NCI-H2029 (cell line): Measurements from ENCODE around the gene ZNF600.
"Not testable (repeated sequence)": the region's sequence is repeated elsewhere in the genome, so short reads cannot be mapped to it uniquely, and the experiment has no call there.

Experiments used
- DNase-seq: peaks from one replicate; lab custom pipeline; 2025; lab: John Stamatoyannopoulos, UW

ZNF600 gene

DNA sequence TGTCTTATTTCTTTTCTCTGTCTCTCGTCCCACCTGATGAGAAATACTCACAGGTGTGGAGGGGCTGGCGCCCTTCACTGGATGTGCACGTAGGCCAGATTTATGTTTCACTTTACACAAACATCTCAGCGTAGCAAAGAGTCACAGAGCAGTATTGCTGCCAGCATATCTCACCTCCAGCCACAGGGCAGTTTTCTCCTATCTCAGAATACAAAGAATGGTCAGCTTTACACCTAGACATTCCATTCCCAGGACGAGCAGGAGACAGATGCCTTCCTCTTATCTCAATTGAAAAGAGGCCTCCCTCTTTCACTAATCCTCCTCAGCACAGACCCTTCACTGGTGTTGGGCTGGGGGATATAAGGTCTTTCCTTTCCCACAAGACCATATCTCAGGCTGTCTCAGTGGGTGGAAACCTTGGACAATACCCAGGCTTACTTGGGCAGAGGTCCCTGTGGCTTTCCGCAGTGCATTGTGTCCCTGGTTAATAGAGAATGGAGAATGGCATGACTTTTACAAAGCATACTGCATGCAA is 44.6 kb downstream of the ZNF600 start:
- no peak for DNase-seq

DNA sequence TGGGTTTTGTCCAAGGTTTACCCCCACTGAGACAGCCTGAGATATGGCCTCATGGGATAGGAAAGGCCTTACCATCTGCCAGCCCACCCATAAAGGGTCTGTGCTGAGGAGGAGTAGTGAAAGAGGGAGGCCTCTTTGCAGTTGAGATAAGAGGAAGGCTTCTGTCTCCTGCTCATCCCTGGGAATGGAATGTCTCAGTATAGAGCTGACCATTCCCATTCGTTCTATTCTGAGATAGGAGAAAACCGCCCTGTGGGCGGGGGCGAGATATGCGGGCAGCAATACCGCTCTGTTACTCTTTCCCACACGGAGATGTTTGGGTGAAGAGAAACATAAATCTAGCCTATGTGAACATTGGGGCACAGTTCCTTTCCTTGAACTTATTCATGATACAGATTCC is 45.2 kb downstream of the ZNF600 start:
- DNase-seq, result not testable (repeated sequence)

DNA sequence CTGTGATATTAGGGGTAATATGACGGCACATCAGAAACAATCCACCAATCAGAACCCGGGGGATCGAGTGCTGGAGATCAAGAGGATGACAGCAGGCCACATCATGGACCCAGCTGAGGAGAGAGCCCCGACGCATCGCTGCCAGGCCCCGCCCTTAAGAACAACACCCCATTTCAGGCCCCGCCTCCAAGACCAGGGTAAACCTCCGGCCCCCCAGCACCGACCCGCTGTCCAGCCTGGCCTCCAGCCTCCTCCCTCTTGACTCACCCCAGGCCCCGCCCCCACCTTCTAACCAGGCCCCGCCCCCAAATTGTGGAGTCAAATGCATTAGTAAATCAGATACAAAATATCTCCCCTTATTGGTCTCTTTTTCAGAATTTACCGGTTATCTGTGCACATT is 47.0 kb downstream of the ZNF600 start:
- DNase-seq, result no peak

GRCh38 chr19:52735734-52736133 is 50.9 kb downstream of the ZNF600 start:
- DNase-seq, result peak; percentile 93

DNA sequence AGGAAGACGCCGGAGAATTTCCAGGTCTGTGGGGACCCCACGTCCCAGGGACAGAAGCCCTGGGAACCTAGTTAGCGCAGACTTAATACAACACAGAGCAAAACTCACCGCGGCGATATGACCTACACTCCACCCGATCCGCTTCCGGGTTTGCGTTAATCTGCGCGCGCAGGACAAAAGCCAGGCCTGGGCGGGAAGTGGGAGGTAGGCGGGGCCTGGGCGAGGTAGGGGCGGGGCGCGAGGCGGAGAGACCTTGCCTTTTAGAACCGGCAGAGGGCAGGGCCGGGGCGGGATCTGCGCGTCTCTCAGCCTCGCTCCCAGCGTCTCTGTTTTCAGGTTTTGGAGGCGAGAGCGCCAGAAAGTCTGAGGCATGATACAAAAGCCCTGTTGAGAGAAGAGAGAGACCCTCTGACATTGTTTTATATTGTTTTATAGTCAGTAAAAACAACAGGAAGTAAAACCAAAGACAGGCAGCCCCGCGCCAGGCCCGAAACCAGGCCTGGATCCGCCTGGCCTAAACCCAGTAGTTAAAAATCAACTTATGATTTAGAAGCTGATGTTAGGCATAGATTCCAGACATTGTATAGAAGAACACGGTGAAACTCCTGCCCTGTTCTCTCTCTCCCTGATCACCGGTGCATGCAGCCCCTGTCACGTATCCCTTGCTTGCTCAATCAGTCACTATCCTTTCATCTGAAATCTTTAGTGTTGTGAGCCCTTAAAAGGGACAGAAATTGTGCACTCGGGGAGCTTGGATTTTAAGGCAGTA is 51.5 kb downstream of the ZNF600 start, which contains the start of gene ZNF611:
TSS of gene ZNF611 (minus strand) at position 152 of the 769 bp plus-strand sequence. CDS start 19,150 bp downstream, outside the sequence.
- DNase-seq, result peak; percentile 94

DNA sequence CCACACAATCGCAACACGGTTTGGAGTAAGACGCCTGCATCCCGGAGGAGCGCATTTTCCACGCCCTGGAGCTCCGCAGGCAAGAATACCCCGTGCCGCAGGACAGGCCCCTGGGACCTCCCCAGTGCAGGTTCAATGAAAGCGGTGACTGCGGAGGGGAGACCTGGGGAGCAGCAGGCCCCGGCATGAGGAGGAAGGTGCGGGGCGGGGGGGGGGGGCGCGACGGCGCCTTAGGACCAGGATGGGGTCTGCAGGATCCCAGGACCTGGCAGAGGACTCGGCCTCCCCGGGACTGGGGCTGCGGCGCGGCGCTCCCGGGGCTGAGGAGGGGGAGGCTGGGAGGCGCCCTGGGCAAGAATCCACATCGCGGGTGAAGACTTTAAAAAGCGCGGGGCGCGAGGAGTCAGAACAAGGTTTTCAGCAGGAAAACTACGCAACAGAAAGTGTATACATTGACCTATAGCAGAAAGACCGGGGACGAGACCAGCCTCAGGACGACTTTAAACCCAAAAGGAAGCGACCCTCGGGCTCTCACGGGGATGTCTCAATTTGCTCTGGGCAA is 52.2 kb downstream of the ZNF600 start:
- no peak for DNase-seq

- not testable (repeated sequence) for DNase-seq
Observed at GRCh38 chr19:52726051-52726450, 60.5 kb downstream of the ZNF600 start.

GRCh38 chr19:52725528-52725961 is 61.0 kb downstream of the ZNF600 start:
- DNase-seq, result no peak

DNA sequence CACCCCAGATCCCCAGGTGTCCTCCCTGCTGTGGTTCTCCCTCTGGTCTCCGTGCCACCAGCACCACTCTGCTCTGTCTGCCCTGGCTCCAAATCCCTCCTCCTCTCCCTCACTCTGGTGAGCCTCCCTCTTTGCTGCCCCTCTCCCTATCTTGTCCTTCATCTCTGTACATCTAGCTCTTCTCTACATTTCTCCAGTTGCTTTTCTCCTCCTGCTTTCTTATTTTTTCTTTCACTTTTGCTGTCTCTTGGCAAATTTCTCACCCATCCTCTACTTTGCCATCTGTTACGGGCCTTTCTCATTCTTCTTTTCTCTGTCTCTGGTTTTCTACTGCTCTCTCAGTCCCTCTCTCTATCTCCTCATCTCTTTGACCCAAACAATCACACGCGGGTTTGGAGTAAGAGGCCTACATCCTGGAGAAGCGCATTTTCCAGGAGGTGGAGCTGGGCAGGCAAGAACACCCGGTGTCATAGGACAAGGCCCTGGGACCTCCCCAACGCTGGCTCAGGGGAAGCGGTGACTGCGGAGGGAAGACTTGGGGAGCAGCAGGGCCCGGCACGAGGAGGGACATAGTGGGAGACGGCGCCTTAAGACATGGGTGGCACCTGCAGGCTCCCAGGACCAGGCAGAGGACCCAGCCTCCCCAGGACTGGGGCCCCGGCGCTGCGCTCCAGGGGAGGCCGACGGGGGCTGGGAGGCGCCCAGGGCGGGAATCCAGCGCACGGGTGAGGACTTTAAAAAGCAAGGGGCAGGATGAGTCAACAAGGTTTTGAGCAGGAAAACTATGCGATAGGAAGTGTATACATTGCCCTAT is 61.7 kb downstream of the ZNF600 start:
- DNase-seq, result no peak

DNA sequence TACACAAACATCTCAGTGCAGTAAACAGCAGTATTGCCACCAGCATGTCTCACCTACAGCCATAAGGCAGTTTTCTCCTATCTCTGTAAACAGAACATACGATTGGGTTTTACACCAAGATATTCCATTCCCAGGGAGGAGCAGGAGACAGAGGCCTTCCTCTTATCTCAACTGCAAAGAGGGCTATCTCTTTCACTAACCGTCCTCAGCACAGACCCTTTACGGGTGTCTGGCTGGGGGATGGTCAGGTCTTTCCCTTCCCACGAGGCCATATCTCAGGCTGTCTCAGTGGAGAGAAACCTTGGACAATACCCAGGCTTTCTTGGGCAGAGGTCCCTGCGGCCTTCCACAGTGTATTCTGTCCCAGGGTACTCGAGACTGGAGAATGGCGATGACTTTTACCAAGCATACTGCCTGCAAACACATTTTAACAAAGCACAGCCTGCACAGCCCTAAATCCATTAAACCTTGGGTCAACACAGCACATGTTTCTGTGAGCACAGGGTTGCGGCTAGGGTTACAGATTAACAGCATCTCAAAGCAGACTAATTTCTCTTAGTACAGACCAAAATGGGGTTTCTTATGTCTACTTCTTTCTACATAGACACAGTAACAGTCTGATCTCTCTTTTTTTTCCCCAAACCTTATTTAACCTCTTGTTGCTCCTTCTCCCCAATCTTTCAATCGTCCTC is 62.5 kb downstream of the ZNF600 start:
- not testable (repeated sequence) for DNase-seq

DNA sequence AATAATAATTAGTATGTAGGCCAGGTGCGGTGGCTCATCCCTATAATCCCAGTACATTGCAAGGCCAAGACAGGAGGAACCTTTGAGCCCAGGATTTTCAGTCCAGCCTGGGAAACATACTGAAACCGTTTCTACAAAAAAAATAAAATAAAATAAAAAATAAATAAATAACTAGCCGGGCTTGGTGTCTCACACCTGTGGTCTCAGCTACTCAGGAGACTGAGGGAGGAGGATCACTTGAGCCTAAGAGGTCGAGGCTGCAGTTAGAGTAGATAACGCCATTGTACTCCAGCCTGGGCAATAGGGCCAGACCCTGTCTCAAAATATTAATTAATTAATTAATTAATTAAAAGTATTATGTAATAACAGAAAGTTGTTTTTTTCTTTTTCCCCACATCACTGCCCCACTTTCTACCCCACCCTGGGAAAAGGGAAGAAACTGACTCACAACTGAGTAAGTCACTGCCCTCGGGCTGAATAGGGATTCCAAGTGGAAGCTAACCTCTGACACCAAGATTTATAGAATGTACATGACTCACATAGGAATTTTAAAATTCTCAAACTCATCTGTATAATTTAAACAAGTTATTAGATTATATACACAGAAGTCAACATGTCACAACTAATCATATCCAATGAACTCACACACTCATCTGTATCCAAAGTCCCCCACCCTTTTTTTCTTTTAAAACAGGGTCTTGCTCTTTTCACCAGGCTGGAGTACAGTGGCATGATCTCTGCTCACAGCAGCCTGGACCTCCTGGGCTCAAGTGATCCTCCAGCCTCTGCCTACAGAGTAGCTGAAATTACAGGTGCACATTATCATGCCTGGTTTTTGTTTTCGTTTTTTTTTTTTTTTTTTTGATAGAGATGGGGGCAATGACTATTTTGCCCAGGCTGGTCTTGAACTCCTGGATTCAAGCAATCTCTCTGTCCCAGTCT is 64.3 kb downstream of the ZNF600 start:
- no peak for DNase-seq

DNA sequence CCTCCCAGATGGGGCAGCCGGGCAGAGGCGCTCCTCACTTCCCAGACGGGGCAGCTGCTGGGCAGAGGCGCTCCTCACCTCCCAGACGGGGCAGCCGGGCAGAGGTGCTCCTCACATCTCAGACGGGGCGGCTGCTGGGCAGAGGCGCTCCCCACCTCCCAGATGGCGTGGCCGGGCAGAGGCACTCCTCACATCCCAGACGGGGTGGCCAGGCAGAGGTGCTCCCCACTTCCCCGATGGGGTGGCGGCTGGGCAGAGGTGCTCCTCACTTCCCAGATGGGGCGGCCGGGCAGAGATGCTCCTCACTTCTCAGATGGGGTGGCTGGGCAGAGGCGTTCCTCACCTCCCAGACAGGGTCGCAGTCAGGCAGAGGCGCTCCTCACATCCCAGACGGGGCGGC is 66.0 kb downstream of the ZNF600 start:
- DNase-seq, result not testable (repeated sequence)

DNA sequence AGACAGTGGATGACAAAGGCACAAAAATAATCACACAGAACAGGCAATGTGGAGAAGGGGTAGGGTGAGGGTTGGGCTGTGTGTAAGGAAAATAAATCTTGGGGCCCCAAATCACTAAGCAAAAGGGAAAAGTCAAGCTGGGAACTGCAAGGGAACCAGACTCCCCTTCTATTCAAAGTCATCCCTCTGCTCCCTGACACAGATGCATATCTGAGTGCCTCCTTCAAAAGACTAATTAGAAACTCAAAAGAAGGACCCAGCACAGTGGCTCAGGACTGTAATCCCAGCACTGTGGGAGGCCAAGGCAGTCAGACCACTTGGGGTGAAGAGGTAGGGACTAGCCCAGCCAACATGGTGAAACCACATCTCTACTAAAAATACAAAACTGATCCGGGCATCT is 70.1 kb downstream of the ZNF600 start:
- no peak for DNase-seq

DNA sequence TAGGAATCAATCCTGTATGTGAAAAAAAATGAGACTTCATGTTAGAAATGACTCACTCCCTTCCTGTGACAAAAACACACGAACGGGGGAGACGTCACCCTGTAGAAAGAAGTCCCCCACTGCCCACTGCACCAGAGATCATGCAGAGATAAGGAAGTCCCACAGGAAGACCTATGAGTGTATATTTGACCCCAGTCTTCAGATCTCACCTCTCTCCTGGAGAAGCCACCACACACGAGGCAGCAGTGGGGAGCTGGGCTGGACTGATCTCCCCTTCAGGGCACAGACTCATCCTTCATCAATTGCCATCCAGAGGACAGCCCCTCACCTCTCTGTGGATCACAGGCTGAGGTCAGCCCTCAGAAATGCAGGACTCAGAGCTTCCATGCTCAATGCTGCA is 70.7 kb downstream of the ZNF600 start:
- not testable (repeated sequence) for DNase-seq

- not testable (repeated sequence) for DNase-seq
Observed at GRCh38 chr19:52715330-52715729, 71.3 kb downstream of the ZNF600 start.
